Ureter (tissue), 1 donor: ENCODE data around the gene XRCC1. TPM values are rescaled to one million over a fixed set of nuclear protein-coding genes. Genes with fewer than 3 reads are reported as not detected.
"Not testable (repeated sequence)": the region's sequence is repeated elsewhere in the genome, so short reads cannot be mapped to it uniquely, and the experiment has no call there.

ENCODE experiments used
- DNase-seq: peaks from one replicate; pipeline ENCODE4 v3.0.0-alpha.2; 2020; ENCODE audit warnings: low spot score
- total RNA-seq: library from RNA; stranded (reverse); gene quantifications from one replicate; pipeline ENCODE4 v1.2.4, GENCODE V29; 2023
- donor health status: DM: yes; HTN: yes; CAD: no.

The XRCC1 gene
- total RNA-seq, 1 donor from 2014 or later = 20.3 TPM

DNA sequence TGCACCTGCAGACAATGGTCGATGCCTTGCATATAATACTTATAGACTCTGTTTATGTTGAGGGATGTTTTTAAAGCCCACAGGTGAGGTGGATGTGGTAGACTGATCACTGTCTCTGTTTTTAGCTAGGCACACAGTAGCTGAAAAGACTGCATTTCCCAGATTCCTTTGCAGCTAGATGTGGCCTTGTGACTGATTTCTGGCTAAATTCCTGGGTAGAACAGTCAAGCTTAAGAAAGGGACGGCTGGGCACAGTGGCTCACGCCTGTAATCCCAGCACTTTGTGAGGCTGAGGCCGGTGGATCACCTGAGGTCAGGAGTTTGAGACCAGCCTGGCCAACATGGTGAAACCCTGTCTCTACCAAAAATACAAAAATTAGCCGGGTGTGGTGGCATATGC lies 25.0 kb upstream of the XRCC1 start:
- not testable (repeated sequence) for DNase-seq

DNA sequence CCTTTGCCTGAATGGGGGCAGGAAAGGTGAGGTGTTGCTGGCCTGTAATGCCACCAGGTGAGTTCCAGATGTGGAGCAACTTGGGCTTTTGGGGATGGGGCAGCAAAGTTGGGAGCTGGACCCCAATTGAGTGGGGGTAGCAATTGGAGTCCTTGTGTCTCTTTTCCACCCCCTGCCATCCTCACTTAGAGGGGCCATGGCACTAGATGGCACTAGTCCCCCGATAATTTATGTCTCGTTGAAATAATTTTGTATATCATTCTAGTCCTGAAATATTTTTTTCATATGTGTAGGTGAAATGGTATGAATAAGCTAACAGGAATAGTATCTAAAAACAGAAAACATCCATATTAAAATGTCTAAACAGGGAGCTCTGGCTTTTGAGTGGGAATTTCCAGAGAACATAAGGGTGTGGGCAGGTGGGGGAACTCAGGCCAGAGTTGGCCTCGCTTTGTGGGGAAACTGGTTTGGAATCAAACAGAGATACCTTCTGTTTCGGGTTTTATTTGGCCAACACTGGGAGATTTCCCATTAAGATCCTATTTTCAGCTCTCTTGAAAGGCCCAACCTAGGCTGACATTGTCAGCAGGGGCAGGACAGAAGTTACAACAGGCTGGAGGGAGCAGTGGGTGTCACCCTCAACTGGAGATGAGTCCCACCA lies 24.4 kb upstream of the XRCC1 start:
- no peak for DNase-seq

DNA sequence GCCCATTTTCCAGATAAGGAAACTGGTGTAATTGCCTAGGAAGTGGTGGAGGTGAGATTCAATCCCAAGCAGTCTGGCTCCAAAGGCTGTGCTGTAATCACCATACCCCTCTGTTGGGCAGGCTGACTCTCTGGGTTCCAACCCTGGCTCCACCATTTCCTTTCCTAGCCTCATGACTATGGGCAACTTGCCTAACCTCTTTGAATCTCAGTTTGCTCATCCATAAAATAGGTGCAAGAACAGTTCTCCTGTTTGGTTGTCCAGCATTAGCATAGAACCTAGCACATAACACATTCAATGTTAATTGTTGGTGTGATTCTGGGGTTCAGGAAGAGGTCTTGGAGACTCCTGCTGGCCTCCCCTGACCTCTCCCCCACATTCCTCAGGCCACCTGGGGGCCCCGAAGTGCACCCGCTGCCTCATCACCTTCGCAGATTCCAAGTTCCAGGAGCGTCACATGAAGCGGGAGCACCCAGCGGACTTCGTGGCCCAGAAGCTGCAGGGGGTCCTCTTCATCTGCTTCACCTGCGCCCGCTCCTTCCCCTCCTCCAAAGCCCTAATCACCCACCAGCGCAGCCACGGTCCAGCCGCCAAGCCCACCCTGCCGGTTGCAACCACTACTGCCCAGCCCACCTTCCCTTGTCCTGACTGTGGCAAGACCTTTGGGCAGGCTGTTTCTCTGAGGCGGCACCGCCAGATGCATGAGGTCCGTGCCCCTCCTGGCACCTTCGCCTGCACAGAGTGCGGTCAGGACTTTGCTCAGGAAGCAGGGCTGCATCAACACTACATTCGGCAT lies 23.3 kb upstream of the XRCC1 start:
- no peak for DNase-seq

DNA sequence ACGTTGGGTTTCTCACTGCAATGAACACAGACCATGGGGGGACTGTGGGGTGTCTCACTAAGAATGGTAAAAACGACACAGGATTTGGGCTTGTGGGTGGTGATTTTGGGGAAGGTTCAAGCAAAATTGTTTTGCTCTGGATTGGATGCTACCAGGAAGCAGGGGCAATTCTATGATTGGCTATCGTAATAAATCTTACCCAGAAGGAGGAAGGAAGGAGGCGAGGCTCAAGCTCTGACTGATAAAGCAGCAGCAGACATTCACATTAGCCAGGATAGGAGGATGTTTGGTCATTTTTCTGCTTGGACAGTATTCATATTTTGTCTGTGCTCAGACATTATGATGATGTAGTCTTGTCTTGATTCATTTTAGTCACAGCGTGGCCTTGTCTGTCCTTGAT lies 22.5 kb upstream of the XRCC1 start:
- DNase-seq = no peak

DNA sequence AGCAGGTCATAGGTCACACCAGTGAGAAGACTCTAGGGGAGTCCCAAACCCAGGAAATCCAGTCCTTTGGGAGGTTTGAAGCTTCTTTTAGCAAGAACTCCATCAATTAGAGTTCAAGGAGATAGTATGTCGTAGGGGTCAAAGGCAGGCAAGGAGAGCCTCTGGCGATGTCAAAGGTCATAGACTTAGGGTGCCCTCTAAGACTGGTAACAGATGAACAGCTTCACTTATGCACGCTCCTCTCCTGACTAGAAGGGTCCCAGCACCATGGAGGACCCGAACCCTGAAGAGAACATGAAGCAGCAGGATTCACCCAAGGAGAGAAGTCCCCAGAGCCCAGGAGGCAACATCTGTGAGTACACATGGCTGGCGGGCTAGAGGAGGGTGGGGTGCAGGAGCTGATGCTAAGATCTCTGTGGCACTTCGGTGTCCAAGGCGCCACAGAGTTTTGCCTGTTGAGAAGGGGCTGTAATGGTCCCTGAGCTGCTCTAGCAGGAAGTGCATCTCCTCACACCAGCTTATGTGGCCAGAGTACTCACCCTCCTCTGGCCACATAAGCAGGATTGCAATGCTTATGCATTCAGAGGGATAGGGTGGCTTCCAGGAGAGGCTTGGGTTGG lies 21.6 kb upstream of the XRCC1 start:
- no peak for DNase-seq

DNA sequence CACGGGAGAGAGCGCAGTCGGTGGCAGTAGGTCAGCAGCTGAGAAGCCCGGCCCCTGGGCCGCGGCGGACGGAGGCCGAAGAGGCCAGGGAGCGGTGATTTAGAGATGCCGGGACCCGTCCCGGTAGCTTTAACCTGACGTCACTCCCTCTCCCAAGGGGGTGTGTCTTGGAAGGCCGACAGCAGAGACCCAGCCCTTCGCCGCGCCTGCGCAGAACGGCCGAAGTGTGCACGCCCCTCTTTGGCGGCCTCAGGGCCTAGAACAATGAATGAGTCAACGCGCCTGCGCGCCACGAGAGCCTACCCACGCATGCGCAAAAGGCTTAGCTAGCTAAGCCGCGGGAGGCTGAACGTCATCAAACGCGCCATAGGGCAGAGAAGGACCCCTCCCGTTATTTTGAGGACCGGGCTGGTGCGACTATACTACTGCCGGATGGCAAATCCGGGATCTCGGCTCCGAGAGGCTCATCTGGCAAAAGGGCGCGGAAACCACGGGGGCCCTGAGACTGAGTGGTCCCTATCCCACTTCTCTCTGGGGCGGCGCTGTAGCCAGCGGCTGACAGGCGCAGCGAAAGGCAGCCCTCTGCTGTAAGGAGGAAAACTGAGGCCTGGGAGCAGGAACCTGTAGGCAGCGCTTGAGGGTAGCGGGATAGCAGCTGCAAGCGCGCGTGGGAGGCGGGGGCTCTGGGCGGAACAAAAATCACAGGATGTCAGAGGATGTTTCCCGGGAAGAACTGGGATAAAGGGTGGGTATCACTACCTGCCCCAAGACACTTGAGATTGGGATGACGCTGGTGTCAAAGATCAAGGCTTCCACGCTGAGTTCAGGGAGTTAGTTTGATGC lies 20.9 kb upstream of the XRCC1 start, which contains the start of the genes IRGQ and ZNF576:
TSS of gene IRGQ (minus strand) at position 136 of the 843 bp plus-strand sequence. CDS start 796 bp downstream, outside the sequence.
TSS of gene ZNF576 (plus strand) at position 597 of the 843 bp plus-strand sequence. CDS start 514 bp downstream, outside the sequence.
- peak; percentile 100 for DNase-seq

DNA sequence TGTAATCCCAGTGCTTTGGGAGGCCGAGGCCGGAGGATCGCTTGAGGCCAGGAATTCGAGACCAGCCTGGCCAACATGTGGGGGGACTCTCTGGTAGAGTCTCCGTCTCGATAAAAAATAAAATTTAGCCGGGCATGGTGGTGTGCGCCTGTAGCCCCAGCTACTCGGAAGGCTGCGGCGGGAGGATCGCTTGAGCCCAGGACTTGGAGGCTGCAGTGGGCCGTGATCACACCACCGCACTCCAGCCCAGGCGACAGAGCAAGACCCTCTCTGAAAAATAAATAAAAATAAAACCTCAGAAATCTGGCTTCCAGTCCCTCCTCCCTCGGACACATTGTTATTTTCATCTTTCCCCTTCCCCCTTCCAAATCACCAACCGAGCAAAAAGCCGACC lies 20.3 kb upstream of the XRCC1 start:
- DNase-seq = no peak

DNA sequence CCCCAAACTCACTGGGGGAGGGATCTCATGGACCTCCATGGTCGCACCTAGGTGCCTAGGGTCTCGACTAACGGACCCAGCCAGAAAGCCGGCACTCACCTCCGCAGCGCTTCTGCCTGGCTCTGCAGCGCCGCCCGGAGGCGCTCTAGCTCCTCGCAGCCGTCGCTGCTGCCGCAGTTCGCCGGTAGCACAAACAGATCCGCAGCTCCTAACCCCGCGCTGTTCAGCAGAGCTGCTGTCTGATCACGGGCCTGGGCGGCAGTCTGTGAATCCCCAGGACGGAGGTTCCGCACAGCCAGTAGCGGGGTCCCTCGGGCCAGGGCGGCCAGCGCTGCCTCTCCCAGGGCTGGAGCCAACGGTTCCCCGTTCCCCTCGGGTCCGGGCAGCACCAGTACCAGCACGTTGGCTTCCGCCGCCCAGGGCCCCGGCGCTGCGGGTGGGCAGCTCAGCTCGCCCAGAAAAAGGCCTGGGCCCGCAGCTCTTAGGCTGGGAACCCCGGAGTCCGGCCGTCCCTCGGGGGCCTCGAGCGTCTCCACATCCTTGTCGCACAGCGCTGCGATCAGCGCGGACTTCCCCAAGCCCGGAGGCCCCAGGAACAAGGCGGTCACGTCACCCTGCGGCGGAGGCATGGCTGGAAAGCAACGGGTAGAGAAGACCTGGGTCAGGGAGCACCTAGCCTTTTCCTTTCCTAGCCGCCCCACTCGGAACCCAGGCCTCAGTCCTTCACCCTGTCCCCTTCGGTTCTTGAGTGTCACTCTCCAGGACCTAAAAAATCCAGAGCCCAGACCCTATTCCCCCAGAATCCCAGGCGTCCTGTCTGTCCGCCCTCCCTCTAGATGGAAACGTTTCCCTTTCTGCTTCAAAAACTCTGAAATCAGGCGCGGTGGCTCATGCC lies 19.6 kb upstream of the XRCC1 start:
- DNase-seq = peak; percentile 62

DNA sequence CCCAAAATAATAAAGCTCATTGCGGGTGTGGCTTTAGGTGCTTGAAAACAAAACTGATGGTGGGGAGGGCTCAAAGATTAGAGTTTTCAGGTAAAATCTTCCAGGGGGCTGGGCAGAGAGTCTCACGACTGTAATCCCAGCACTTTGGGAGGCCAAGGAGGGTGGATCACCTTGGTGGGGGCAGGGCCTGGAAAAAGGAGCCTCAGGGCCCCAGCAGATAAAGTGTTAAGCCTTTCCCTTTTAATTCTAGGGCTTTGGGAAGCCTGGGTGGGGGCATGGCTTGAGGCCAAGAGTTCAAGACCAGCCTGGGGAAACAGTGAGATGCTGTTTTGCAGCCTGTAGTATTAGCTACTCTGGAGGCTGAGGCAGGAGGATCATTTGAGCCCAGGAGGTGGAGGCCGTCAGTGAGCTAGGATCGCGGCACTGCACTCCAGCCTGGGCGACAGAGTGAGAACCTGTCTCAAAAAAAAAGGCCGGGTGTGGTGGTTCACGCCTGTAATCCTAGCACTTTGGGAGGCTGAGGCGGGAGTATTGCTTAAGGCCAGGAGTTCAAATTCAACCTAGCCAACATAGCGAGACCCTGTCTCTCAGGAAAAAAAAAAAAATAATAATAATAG lies 18.9 kb upstream of the XRCC1 start:
- no peak for DNase-seq

DNA sequence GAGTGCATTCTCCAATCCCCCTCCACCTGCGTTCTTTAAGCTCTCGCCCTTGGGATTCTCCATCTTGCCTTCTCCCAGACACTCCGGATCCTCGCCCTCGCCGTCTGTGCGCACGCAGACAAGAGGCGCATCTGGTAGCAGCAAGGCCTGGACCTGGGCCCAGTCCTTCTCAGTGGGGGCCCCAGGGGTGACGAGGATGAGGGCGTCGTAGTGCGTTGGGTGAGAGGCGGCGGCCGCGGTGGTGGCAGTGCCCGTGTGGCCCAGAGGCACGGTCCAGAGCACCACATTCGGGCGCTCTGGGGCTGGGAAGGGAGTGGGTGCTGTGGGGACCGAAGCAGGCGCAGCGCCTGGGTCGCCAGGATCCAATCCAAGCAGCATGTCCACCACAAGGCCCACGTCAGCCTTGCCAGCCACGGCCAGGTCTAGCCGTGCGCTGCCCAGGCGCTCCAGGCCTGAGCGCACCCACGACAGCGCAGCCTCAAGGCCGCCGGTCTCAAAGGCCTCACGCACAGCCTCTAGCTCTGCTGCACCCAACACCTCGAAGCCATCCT lies 17.5 kb upstream of the XRCC1 start:
- no peak for DNase-seq

DNA sequence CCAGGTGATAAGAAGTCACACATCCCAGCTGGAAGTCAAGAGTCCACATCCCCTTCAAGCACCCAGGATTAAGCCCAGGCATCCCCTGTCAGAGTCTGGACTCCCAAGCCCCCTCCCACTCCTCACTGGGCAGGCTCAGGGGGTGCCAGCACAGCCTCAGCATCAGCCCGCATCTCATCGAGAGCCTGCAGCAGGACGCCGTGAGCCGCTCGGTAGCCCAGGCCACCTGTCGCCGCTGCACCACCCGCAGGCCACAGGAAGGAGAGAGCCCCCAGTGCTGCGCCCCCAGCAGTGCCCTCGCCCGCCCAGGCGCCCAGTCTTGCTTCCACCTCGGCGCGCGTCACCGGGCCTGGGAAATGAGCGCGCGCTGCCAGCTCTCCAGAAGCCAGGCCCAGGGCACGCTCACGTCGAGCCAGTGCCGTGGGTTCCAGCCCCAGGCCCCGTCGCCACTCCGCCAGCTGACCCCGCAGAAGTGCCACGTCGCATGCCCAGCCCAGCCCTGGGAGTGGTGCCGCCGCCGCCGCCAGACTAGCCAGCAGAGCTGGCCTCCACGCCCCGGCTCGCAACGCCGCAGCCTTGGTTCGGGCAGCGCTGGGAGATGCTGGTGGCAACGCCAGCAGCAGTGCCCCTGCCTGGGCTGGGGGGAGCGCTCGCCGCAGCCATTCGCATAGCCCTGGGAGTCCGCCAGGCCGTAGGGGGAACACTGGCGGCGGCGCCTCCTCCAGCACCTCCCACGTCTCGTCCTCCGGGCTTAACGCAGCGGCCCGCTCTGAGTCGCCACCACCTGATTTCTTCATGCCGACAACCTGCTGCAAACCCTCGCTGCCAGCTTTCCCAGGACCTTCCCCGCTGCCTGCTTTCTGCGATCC lies 16.8 kb upstream of the XRCC1 start:
- DNase-seq = no peak

DNA sequence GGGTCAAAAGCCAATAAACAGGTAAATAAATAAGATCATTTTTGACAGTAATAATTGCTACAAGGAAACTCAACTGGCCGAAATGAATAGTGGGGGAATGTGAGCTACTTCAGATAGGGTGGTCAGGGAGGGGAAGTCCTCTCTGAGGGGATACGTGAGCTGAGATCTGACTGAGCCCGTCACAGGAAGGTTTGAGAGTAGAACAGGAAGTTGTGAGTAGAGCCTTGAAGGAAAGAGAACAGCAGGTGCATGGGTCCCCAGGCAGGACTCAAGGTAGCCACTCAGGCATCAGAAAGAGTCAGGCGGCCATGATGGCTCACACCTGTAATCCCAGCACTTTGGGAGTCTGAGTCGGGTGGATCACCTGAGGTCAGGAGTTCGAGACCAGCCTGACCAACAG lies 14.4 kb upstream of the XRCC1 start:
- no peak for DNase-seq

DNA sequence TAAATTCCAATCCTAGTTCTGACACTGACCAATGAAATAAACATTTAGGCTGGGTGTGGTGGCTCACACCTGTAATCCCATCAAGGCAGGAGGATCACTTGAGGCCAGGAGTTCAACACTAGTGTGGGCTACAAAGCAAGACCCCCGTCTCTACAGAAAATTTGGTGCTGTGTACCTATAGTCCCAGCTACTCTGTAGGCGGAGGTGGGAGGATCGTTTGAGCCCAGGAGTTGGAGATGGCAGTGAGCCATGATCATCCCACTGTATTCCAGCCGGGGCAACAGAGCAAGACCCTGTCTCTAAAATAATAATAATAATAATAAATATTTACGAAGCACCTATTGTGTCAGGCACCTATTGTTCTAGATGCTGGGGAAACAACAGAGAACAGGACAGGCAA lies 13.9 kb upstream of the XRCC1 start:
- DNase-seq = no peak

DNA sequence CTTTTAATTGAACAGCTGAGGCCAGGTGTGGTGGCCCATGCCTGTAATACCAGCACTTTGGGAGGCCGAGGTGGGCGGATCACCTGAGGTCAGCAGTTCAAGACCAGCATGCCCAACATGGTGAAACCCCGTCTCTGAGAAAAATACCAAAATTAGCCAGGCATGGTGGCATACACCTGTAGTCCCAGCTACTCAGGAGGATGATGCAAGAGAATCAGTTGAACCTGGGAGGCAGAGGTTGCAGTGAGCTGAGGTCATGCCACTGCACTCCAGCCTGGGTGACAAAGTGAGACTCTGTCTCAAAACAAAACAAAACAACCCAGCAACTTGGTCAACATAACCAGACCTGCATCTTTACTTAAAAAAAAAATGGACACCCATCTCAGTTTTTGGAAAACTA lies 11.7 kb upstream of the XRCC1 start:
- not testable (repeated sequence) for DNase-seq

DNA sequence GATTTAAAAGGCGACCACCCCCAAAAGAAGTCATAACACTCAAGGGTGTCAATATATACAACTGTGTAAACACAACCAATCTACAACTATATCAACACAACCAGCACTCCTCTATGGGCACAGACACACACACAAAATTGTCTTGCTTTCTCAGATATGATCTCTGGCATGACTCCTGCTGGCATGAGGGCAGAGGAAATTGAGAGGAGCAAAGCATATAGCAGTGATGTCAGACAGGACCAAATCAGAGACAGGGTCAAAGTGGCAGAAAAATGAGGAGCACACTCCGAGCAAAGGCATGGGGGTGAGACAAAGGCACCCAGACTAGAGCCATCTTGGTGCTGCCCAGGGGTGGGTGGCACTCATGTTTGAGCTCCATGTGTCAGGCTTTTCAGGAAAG lies 11.0 kb upstream of the XRCC1 start:
- no peak for DNase-seq

DNA sequence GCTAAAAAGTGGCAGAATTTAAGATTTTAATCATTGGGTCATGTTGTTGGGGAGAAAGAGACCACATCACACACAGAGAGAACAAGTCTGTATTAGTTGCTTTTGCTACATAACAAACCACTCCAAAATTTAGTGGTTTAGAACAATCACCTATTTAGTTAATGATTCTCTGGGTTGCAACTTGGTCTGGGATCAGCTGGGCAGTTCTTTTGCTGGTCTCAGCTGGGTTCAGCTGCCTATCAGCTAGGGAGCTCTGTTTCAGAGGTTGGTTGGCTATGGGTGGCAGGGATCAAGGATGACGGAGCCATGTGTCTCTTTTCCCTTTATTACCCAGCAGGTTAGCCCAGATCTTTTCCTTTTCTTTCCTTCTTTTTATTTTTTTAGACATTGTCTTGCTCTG lies 9.2 kb upstream of the XRCC1 start:
- no peak for DNase-seq

DNA sequence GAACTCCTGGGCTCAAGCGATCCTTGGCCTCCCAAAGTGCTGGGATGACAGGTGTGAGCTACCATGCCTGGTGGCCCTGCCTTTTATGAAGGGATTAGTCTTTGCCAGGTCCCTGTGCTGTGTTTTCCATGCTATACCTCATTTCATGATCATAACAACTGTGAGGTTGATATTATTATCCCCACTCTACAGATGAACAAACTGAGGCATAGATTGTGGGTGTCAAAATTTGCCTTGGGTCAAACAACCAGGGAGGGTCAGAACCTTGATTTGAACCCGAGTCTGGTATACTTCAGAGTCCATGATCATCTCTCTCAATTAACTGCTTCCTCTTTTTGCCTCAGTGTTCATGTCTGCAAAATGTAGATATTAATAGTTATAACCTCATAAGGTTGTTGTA lies 7.2 kb upstream of the XRCC1 start:
- DNase-seq = no peak

DNA sequence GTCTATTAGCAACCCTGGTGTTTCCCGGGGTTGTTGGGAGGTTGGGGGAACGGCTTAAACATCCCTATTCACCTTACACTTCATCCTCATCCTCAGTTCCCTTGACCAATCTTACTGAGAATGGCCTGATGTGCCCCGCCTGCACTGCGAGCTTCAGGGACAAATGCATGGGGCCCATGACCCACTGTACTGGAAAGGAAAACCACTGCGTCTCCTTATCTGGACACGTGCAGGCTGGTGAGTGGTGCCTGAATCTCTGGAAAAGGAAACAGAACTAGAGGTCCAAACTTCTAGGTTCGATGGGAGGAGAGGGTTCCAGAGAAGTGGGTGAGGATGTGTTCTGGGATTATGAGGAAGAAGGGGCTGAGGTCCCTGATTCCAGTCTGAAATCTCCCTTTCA lies 6.1 kb upstream of the XRCC1 start:
- no peak for DNase-seq

DNA sequence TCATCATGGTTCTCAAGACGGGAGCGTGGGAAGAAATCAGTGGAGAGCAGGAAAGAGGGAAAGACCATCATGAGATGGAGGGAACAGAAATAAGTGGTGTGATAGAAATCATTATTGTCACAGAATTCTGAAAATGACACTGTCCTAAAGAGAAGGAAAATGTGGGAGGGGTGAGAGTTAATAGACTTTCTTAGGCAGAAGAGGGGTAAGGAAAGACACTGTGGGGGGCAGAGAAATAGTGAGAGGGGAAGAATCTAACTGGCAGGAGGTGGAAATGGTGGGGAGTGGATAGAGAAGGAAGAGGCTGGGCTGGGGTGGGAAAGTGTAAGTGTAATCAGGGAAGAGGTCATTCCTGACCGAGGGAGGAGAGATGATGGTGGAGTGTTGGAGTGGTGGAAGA lies 3.5 kb upstream of the XRCC1 start:
- DNase-seq = no peak
